Activated T-cell treated with anti-CD3 and anti-CD28 coated beads, Interleukin-2, amount 50 U/mL, for 4 hours (primary cell): ENCODE data around the gene PTPN5. TPM values are rescaled to one million over a fixed set of nuclear protein-coding genes. Genes with fewer than 3 reads are reported as not detected.
A peak's percentile ranks its signal among the peaks of the same experiment; 100 is the strongest.

ENCODE experiments used
- ATAC-seq, 2 donors: fragments of 200-7000 bp; cut with Tn5 transposase; one replicate each; pipeline ENCODE4 v1.10.0; 2021
- DNase-seq: peaks from one replicate; pipeline ENCODE4 v3.0.0-alpha.2; 2020
- H3K27me3 Mint-ChIP-seq: one replicate; pipeline ENCODE4 v1.8.0; 2021; ENCODE audit warnings: low read depth, mixed read lengths
- H3K36me3 Mint-ChIP-seq: one replicate; pipeline ENCODE4 v1.8.0; 2022; ENCODE audit warnings: mixed read lengths; ENCODE audit not compliant: insufficient read depth
- H3K4me1 Mint-ChIP-seq: one replicate; pipeline ENCODE4 v1.8.0; 2021; ENCODE audit warnings: low read depth, mixed read lengths
- H3K4me3 Mint-ChIP-seq: one replicate; pipeline ENCODE4 v1.8.0; 2021; ENCODE audit warnings: mild to moderate bottlenecking, moderate library complexity, mixed read lengths
- H3K9me3 Mint-ChIP-seq: one replicate; pipeline ENCODE4 v1.8.0; 2021; ENCODE audit warnings: mixed read lengths
- total RNA-seq, 3 donors: library from RNA; stranded (reverse); gene quantifications; one replicate each; pipeline ENCODE4 v1.2.1, GENCODE V29; 2021

PTPN5 gene
- total RNA-seq, 3 donors from 2014 or later: not detected

GRCh38 chr11:18780896-18781295 is 10.7 kb downstream of the PTPN5 start:
- H3K27me3 Mint-ChIP-seq: peaks cover 4% of the 10 kb centered on the region
- no peaks in the 10 kb centered on the region for H3K36me3 Mint-ChIP-seq
- no peak for ATAC-seq
- DNase-seq: no peak
- peaks cover 10% of the 10 kb centered on the region for H3K4me1 Mint-ChIP-seq
- H3K9me3 Mint-ChIP-seq: peaks cover 8% of the 10 kb centered on the region
- H3K4me3 Mint-ChIP-seq: no peak overlapping the region

GRCh38 chr11:18780329-18780728 is 11.3 kb downstream of the PTPN5 start:
- Mint-ChIP-seq H3K9me3 (peaks cover 8% of the 10 kb centered on the region), H3K4me1 (peaks cover 10% of the 10 kb centered on the region), H3K36me3 (no peaks in the 10 kb centered on the region), H3K4me3 (no peak overlapping the region), H3K27me3 (peaks cover 4% of the 10 kb centered on the region)
- no peak for ATAC-seq
- DNase-seq: no peak

- ATAC-seq: no peak
Observed at GRCh38 chr11:18778468-18778867, 13.1 kb downstream of the PTPN5 start.

DNA sequence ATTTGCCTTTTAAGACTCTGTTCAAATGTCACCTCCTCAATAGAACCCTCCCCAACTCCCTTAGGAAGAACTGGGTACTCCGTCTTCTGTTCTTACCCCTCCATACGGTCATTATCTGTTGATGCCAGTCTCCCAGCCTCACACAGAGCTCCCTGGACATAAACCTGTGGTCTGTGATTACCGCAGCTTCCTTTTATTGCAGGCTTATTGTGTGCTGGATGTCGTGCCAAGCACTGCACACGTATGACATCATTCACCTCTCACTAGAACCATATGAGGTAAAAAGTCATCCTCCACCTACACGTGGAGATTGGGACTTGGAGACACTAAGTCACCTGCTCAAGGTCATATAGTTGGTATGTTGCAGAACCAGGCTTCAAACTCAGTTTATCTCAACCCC is 15.3 kb downstream of the PTPN5 start:
- no peak overlapping the region for H3K4me3 Mint-ChIP-seq
- H3K9me3 Mint-ChIP-seq: peaks cover 8% of the 10 kb centered on the region
- DNase-seq (no peak), ATAC-seq (no peak)
- H3K4me1 Mint-ChIP-seq: peaks cover 10% of the 10 kb centered on the region
- peaks cover 5% of the 10 kb centered on the region for H3K27me3 Mint-ChIP-seq
- no peaks in the 10 kb centered on the region for H3K36me3 Mint-ChIP-seq

More at GRCh38 chr11:18778468-18778867, 13.1 kb downstream of the PTPN5 start:
- peaks cover 8% of the 10 kb centered on the region for H3K9me3 Mint-ChIP-seq
- no peaks in the 10 kb centered on the region for H3K36me3 Mint-ChIP-seq
- no peaks in the 10 kb centered on the region for H3K27me3 Mint-ChIP-seq
- H3K4me3 Mint-ChIP-seq: no peak overlapping the region
- peaks cover 10% of the 10 kb centered on the region for H3K4me1 Mint-ChIP-seq
- DNase-seq: no peak

DNA sequence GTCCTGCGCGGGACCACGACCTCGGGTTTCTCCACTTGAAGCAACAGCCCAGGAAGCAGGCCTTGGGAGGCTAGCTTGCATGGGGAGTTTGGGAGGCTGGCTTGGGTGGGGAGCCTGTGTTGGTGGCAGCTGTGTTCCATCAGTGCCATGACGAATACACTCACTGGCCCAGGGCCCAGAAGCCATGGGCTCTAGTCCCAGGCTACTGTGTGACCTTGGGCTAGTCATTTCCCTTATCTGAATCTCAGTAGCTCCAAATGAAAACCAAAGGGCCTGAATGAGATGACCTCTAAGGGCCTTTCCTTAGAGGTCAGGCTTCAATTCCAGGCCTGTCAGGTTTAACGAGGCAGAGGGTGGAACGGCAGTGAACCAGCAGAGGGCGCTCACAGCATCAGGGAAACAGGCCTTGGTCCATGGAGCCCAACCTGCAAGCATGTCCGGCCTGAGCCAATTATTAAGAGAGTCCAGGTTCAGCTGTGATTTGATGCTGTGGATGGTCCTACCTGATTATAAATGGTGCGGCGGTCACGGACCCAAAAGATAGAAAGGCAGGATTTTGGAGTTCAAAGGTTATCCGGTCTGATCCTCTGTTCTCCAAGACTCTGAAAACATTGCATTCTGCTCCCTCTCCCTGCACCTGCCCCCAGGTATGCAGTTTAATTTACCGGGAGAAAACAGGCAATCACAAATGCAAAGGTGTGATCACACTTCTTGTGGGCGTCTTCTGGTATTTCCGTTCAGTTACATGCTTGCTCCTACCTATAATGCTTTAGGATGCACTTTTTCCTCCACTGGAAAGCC is 15.9 kb downstream of the PTPN5 start:
- Mint-ChIP-seq H3K27me3 (peaks cover 6% of the 10 kb centered on the region), H3K9me3 (peaks cover 8% of the 10 kb centered on the region), H3K4me1 (peaks cover 10% of the 10 kb centered on the region), H3K36me3 (no peaks in the 10 kb centered on the region), H3K4me3 (no peak overlapping the region)
- DNase-seq (peak; percentile 37), ATAC-seq (peak; percentile 55 to 56)

GRCh38 chr11:18774801-18775200 is 16.8 kb downstream of the PTPN5 start:
- peaks cover 10% of the 10 kb centered on the region for H3K4me1 Mint-ChIP-seq
- H3K4me3 Mint-ChIP-seq: no peak overlapping the region
- ATAC-seq (no peak), DNase-seq (no peak)
- H3K27me3 Mint-ChIP-seq: peaks cover 6% of the 10 kb centered on the region
- no peaks in the 10 kb centered on the region for H3K36me3 Mint-ChIP-seq
- peaks cover 8% of the 10 kb centered on the region for H3K9me3 Mint-ChIP-seq

- peaks cover 6% of the 10 kb centered on the region for H3K27me3 Mint-ChIP-seq
- peaks cover 6% of the 10 kb centered on the region for H3K4me1 Mint-ChIP-seq
- no peaks in the 10 kb centered on the region for H3K36me3 Mint-ChIP-seq
- no peak overlapping the region for H3K4me3 Mint-ChIP-seq
- ATAC-seq (no peak), DNase-seq (no peak)
- peaks cover 6% of the 10 kb centered on the region for H3K9me3 Mint-ChIP-seq
Observed at GRCh38 chr11:18773681-18774080, 17.9 kb downstream of the PTPN5 start.

DNA sequence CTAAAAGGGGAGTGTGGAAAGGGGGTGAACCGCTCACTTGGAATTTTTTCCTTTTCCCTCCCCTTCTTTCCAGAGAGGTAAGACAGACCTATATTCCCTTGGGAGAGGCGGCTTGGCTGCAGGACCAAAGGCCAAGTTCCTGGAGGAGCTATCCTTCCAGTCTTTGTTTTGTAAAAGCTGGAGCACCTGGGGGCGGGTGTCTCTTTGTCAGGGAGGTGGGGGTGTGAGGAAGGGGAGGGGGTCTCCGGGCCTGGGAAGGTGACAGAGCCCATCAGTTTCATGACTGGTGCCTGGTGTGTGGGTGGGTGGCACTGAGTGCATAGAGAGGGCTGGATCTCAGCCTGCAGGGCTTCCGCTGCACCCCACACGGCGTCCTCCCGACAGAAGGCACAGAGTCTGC is 18.5 kb downstream of the PTPN5 start:
- peaks cover 3% of the 10 kb centered on the region for H3K9me3 Mint-ChIP-seq
- ATAC-seq (no peak), DNase-seq (no peak)
- H3K4me1 Mint-ChIP-seq: peaks cover 2% of the 10 kb centered on the region
- H3K36me3 Mint-ChIP-seq: no peaks in the 10 kb centered on the region
- H3K4me3 Mint-ChIP-seq: no peak overlapping the region
- H3K27me3 Mint-ChIP-seq: peaks cover 6% of the 10 kb centered on the region

DNA sequence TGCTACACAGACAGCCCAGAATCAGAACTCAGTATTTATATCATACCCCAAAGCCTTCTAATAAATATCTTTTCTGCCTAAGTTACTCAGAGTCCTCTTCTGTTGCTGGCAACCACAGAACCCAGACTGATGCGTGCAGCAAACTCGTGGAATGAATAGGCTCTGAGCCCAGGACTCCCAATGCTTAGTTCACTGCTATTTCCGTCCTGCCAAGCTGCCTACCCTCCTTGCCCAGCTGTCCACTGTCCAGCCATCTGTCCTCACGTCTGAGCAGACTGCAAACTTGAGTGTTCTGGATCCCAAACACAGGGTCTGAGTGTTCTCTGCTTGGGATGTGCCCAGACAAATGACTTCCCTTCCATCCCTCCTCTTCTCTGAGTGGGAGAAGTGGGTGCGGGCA is 19.4 kb downstream of the PTPN5 start:
- Mint-ChIP-seq H3K9me3 (no peaks in the 10 kb centered on the region), H3K4me3 (no peak overlapping the region), H3K36me3 (no peaks in the 10 kb centered on the region), H3K27me3 (peaks cover 6% of the 10 kb centered on the region), H3K4me1 (no peaks in the 10 kb centered on the region)
- ATAC-seq: no peak
- DNase-seq: no peak

- no peak for DNase-seq
- H3K4me1 Mint-ChIP-seq: no peaks in the 10 kb centered on the region
- H3K36me3 Mint-ChIP-seq: no peaks in the 10 kb centered on the region
- H3K9me3 Mint-ChIP-seq: no peaks in the 10 kb centered on the region
- peaks cover 6% of the 10 kb centered on the region for H3K27me3 Mint-ChIP-seq
- H3K4me3 Mint-ChIP-seq: no peak overlapping the region
- ATAC-seq: no peak
Observed at GRCh38 chr11:18771266-18772035, 20.1 kb downstream of the PTPN5 start.

DNA sequence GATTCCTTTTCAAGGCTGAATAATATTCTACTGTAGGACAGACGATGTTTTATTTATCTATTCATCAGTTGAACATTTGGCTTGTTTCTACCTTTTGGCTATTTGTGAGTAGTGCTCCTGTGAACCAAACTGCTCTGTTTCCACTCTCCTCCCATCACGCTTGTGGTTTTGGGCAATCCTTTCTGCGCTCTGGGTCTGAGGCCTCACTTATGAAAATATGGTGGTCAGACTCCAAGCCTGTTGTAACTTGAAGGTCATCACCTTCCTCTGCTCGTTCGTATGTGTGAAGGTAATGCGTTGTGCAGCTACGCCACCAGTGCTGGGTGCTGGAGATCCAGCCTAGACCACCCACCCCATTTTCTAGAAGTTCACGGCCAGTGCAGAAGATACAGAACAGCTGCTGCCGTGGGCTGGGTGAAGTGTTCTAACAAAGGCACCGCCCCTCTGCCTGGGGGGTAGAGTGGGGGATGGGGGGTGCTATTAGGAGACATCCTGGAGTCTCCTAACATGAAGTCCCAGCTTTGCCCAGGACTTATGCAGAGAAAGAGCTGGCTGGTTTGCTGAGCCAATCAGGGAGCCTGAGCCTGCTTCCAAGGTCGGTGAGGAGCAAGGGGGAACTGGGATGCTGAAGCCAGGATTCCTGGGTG is 21.0 kb downstream of the PTPN5 start:
- no peaks in the 10 kb centered on the region for H3K36me3 Mint-ChIP-seq
- peaks cover 9% of the 10 kb centered on the region for H3K27me3 Mint-ChIP-seq
- H3K4me1 Mint-ChIP-seq: no peaks in the 10 kb centered on the region
- no peak overlapping the region for H3K4me3 Mint-ChIP-seq
- DNase-seq: no peak
- no peak for ATAC-seq
- H3K9me3 Mint-ChIP-seq: no peaks in the 10 kb centered on the region

DNA sequence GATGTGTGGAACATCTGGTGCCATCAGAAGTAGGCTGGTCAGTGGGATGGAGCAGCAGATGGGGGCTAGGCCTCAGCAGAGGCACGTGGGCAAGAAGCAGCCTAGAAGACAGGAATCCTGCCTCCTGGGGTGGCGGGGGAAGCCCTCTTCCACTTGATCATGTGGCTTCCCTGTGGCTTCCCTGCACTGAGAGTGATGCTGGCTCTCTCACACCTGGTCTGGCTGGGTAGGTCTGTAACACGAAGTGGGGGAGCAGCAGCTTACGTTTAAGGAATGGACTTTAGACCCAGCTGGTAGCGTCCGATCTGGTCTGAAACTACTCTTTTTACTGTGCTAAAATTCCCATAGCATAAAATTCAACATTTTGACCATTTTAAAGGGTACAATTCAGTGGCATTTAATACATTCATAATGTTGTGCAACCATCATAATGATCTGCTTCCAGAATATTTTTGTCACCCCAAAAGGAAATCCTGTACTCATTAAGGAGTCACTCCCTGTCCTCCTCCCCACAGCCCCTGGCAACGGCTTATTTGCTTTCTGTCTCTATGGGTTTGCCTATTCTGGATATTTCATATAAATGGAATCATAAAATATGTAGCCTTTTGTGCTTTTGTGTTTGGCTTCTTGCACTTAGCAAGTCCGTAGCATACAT is 21.7 kb downstream of the PTPN5 start:
- DNase-seq: no peak
- Mint-ChIP-seq H3K27me3 (peaks cover 9% of the 10 kb centered on the region), H3K9me3 (no peaks in the 10 kb centered on the region), H3K36me3 (no peaks in the 10 kb centered on the region), H3K4me1 (no peaks in the 10 kb centered on the region), H3K4me3 (no peak overlapping the region)
- ATAC-seq: no peak

GRCh38 chr11:18768978-18769377 is 22.6 kb downstream of the PTPN5 start:
- no peaks in the 10 kb centered on the region for H3K9me3 Mint-ChIP-seq
- no peak overlapping the region for H3K4me3 Mint-ChIP-seq
- H3K4me1 Mint-ChIP-seq: peaks cover 5% of the 10 kb centered on the region
- ATAC-seq (no peak), DNase-seq (no peak)
- peaks cover 9% of the 10 kb centered on the region for H3K27me3 Mint-ChIP-seq
- no peaks in the 10 kb centered on the region for H3K36me3 Mint-ChIP-seq

GRCh38 chr11:18768472-18768901 is 23.1 kb downstream of the PTPN5 start:
- ATAC-seq (peak in 1 of 2 donors; percentile 25), DNase-seq (no peak)
- H3K27me3 Mint-ChIP-seq: peaks cover 9% of the 10 kb centered on the region
- H3K4me1 Mint-ChIP-seq: peaks cover 9% of the 10 kb centered on the region
- H3K9me3 Mint-ChIP-seq: no peaks in the 10 kb centered on the region
- H3K36me3 Mint-ChIP-seq: no peaks in the 10 kb centered on the region
- H3K4me3 Mint-ChIP-seq: no peak overlapping the region
